HCT116 (cell line): ENCODE results near the gene DMD. TPM values are rescaled to one million over a fixed set of nuclear protein-coding genes. Genes with fewer than 3 reads are reported as not detected.

ENCODE experiments used
- ATAC-seq: fragments of 200-7000 bp; cut with Tn5 transposase; 2 replicates; pipeline ENCODE4 v1.9.1; 2020; ENCODE audit warnings: mild to moderate bottlenecking, moderate library complexity
- BruUV-seq: library from RNA; stranded (reverse); fragments of 400-500 nt; replicated peaks from 2 replicates; lab custom pipeline; 2021; lab: Mats Ljungman, UMichigan
- CTCF ChIA-PET: fragments of 300-600 bp; sonication (Branson Sonifier 250); formaldehyde crosslinking; loops from one replicate; lab custom pipeline; 2021; ENCODE audit warnings: antibody characterized with exemption; lab: Charles Lee
- POLR2A ChIA-PET: fragments of 300-600, 350-600 bp; sonication (Branson Sonifier 250); formaldehyde crosslinking; loops from one replicate; lab custom pipeline; 2021; ENCODE audit warnings: antibody characterized with exemption; lab: Charles Lee
- RAD21 ChIA-PET, 2 experiments: fragments of 300-600 bp; sonication (Branson Sonifier 250); formaldehyde crosslinking; loops; one replicate each; lab custom pipeline; 2023; ENCODE audit warnings: low total read pairs in 2 of 2; ENCODE audit not compliant: uncharacterized antibody in 2 of 2, unreplicated experiment in 2 of 2, low non-redundant PET in 1 of 2; lab: Charles Lee
- DNase-seq: peaks from one replicate; pipeline ENCODE4 v3.0.0-alpha.2; 2010; ENCODE audit warnings: low read depth, low spot score
- H2AFZ ChIP-seq: fragments of 200-600 bp; shearing (Covaris generic), sonication (generic); 2 replicates; pipeline ENCODE4 v1.6.1; 2017; ENCODE audit warnings: low read depth, mixed run types, mixed read lengths, antibody characterized with exemption, low read length; ENCODE audit not compliant: poor library complexity, severe bottlenecking
- H3K27ac ChIP-seq: 2 replicates; pipeline ENCODE4 v1.5.1; 2012; ENCODE audit warnings: low read depth, low read length
- H3K27me3 ChIP-seq: fragments of 200-600 bp; sonication (generic); 2 replicates; pipeline ENCODE4 v1.6.1; 2016; ENCODE audit warnings: mixed run types, low read length, mixed read lengths; ENCODE audit not compliant: insufficient read depth
- H3K36me3 ChIP-seq, 2 experiments: fragments of 200-500 bp in 1 of 2; fragments of 200-600 bp in 1 of 2; sonication (Bioruptor generic) in 1 of 2; sonication (generic) in 1 of 2; 2 replicates each; pipeline versions ENCODE4 v1.5.1 to v1.6.1; 2014 to 2016; ENCODE audit warnings: low read length in 2 of 2, inconsistent platforms in 1 of 2, mixed read lengths in 1 of 2, mixed run types in 1 of 2; ENCODE audit not compliant: insufficient read depth in 2 of 2, control insufficient read depth in 1 of 2
- H3K4me1 ChIP-seq, 2 experiments: fragments of 200-600 bp in 1 of 2; sonication (generic) in 1 of 2; 2 replicates each; pipeline versions ENCODE4 v1.5.1 to v1.6.1; 2012 to 2017; ENCODE audit warnings: low read length in 2 of 2, inconsistent platforms in 1 of 2, mild to moderate bottlenecking in 1 of 2, mixed read lengths in 1 of 2, mixed run types in 1 of 2, moderate library complexity in 1 of 2; ENCODE audit not compliant: insufficient read depth in 2 of 2, control insufficient read depth in 1 of 2
- H3K4me2 ChIP-seq: fragments of 200-600 bp; sonication (generic); 2 replicates; pipeline ENCODE4 v1.6.1; 2017; ENCODE audit warnings: mixed run types, low read length, mixed read lengths
- H3K4me3 ChIP-seq, 2 experiments: fragments of 200-600 bp in 1 of 2; sonication (generic) in 1 of 2; replicated peaks in 1 of 2; 2 replicates each; pipeline ENCODE4 v1.5.1; 2011 to 2016; ENCODE audit warnings: low read length in 2 of 2, control low read depth in 1 of 2, low read depth in 1 of 2, mild to moderate bottlenecking in 1 of 2, mixed read lengths in 1 of 2, mixed run types in 1 of 2
- H3K79me2 ChIP-seq: fragments of 200-600 bp; sonication (generic); 2 replicates; pipeline ENCODE4 v1.6.1; 2017; ENCODE audit warnings: mild to moderate bottlenecking, mixed run types, low read length, moderate library complexity, mixed read lengths; ENCODE audit not compliant: insufficient read depth
- H3K9ac ChIP-seq: fragments of 200-600 bp; sonication (generic); 2 replicates; pipeline ENCODE4 v1.6.1; 2016; ENCODE audit warnings: low read length, mixed read lengths
- H3K9me2 ChIP-seq: fragments of 200-600 bp; sonication (generic), shearing (Covaris generic); 2 replicates; pipeline ENCODE4 v1.6.1; 2017; ENCODE audit warnings: mixed run types, mild to moderate bottlenecking, moderate library complexity; ENCODE audit not compliant: insufficient read depth
- H3K9me3 ChIP-seq, 2 experiments: fragments of 200-500 bp in 1 of 2; fragments of 200-600 bp in 1 of 2; sonication (Bioruptor generic) in 1 of 2; sonication (generic) in 1 of 2; 2 replicates each; pipeline ENCODE4 v1.6.1; 2014 to 2017; ENCODE audit warnings: low read length in 2 of 2, mixed read lengths in 2 of 2, inconsistent platforms in 1 of 2, low read depth in 1 of 2, mild to moderate bottlenecking in 1 of 2, mixed run types in 1 of 2, moderate library complexity in 1 of 2; ENCODE audit not compliant: control insufficient read depth in 1 of 2, insufficient read depth in 1 of 2
- H4K20me1 ChIP-seq: fragments of 200-600 bp; sonication (generic), shearing (Covaris generic); 2 replicates; pipeline ENCODE4 v1.6.1; 2017; ENCODE audit warnings: mixed run types, mild to moderate bottlenecking, moderate library complexity; ENCODE audit not compliant: insufficient read depth
- EGR1 ChIP-seq: IDR thresholded peaks from 2 replicates; pipeline ENCODE4 v1.6.1; 2012; ENCODE audit warnings: low read depth
- ELF1 ChIP-seq: IDR thresholded peaks from 2 replicates; pipeline ENCODE4 v1.6.1; 2012; ENCODE audit warnings: low read depth, borderline replicate concordance
- EZH2 ChIP-seq: fragments of 200-600 bp; sonication (generic); IDR thresholded peaks from 2 replicates; pipeline ENCODE4 v1.6.1; 2017; ENCODE audit warnings: antibody characterized with exemption, mixed run types
- FOSL1 ChIP-seq: IDR thresholded peaks from 2 replicates; pipeline ENCODE4 v1.6.1; 2012; ENCODE audit warnings: low read depth
- SIN3A ChIP-seq: IDR thresholded peaks from 2 replicates; pipeline ENCODE4 v1.6.1; 2012; ENCODE audit warnings: low read depth
- SP1 ChIP-seq: IDR thresholded peaks from 2 replicates; pipeline ENCODE4 v1.6.1; 2012; ENCODE audit warnings: low read depth
- YY1 ChIP-seq: IDR thresholded peaks from 2 replicates; pipeline ENCODE4 v1.6.1; 2011; ENCODE audit warnings: low read length, low read depth, moderate library complexity, mild to moderate bottlenecking; ENCODE audit not compliant: insufficient replicate concordance; ENCODE audit errors: extremely low read depth
- ZFX ChIP-seq: fragments of 450-650 bp; IDR thresholded peaks from 2 replicates; pipeline ENCODE4 v1.6.1; 2017
- intact Hi-C: fragments of 100-400 bp; cut with micrococcal nuclease; formaldehyde crosslinking; loops from 2 replicates; pipeline ENCODE4 v1.10.0; 2022
- total RNA-seq: library from RNA; stranded (reverse); gene quantifications from one replicate; pipeline ENCODE4 v1.2.1, GENCODE V29; 2021; ENCODE audit not compliant: unreplicated experiment
- TF ChIP-seq, protein P1 (sequence below): IDR thresholded peaks from 2 replicates; pipeline ENCODE4 v1.6.1; 2012; ENCODE audit warnings: low read depth

Gene DMD
- total RNA-seq, 1 experiment from 2014 or later = 0.05 TPM

DNA sequence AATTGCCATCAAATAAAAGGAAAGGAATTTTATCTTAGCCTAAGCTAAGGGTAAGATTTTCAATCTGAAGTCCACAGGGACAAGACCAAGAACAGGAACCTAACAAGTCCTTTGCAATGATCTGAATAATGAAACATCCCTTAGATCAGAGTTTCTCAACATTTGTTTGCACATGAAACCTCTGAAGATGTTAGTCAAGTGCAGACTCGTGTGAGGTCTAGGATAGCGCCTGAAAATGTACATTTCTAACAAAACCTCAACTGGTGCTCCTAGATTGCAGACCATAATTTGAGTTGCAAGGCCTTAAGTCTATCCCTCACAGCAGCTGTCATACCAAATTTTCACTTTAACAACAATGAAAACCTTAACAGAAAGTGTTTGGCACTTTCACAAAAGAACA is 337.6 kb downstream of the DMD start (continued):
- TF ChIP-seq, protein P1, sequence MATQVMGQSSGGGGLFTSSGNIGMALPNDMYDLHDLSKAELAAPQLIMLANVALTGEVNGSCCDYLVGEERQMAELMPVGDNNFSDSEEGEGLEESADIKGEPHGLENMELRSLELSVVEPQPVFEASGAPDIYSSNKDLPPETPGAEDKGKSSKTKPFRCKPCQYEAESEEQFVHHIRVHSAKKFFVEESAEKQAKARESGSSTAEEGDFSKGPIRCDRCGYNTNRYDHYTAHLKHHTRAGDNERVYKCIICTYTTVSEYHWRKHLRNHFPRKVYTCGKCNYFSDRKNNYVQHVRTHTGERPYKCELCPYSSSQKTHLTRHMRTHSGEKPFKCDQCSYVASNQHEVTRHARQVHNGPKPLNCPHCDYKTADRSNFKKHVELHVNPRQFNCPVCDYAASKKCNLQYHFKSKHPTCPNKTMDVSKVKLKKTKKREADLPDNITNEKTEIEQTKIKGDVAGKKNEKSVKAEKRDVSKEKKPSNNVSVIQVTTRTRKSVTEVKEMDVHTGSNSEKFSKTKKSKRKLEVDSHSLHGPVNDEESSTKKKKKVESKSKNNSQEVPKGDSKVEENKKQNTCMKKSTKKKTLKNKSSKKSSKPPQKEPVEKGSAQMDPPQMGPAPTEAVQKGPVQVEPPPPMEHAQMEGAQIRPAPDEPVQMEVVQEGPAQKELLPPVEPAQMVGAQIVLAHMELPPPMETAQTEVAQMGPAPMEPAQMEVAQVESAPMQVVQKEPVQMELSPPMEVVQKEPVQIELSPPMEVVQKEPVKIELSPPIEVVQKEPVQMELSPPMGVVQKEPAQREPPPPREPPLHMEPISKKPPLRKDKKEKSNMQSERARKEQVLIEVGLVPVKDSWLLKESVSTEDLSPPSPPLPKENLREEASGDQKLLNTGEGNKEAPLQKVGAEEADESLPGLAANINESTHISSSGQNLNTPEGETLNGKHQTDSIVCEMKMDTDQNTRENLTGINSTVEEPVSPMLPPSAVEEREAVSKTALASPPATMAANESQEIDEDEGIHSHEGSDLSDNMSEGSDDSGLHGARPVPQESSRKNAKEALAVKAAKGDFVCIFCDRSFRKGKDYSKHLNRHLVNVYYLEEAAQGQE = no peak
- TF ChIP-seq, all 23 proteins: peak for 0

DNA sequence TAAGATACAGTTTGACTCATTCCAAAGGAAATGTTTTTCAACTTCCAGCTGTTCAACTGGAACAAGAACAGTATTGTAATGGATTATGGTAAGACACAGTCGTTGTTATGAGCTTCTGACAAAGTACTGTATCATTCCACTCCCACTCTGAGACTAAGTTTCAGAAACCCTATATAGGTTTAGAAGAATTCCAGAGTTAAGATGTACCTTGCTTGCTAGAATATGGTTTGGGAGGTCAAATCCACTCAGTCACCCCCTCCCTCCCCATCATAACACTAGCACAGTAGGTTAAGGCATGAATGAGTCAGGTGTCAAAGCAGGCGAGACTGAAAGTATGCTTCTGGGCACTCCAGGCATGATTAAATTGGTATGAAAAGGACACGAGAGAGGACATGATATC is 339.7 kb downstream of the DMD start:
- BruUV-seq = no TSS peak
- H3K36me3 ChIP-seq = no peaks in the 10 kb centered on the region
- H3K9me3 ChIP-seq = no peaks in the 10 kb centered on the region
- ATAC-seq (no peak), DNase-seq (no peak)
- CTCF ChIA-PET = no interaction called here
- no peak overlapping the region for H2AFZ ChIP-seq
- H3K4me3 ChIP-seq = no peak overlapping the region
- RAD21 ChIA-PET = no interaction called here
- H3K27me3 ChIP-seq = no peaks in the 10 kb centered on the region
- H3K4me1 ChIP-seq = no peaks in the 10 kb centered on the region
- H3K9ac ChIP-seq = no peak overlapping the region
- TF ChIP-seq EGR1 = no peak
- no peak for TF ChIP-seq ZFX
- TF ChIP-seq EZH2 = no peak
- no peak for TF ChIP-seq SP1
- TF ChIP-seq SIN3A = no peak
- TF ChIP-seq ELF1 = no peak
- TF ChIP-seq, protein P1 = no peak
- TF ChIP-seq FOSL1 = no peak
- TF ChIP-seq YY1 = no peak
- no peaks in the 10 kb centered on the region for H3K79me2 ChIP-seq
- no peak overlapping the region for H3K4me2 ChIP-seq
- H3K27ac ChIP-seq = no peak overlapping the region
- POLR2A ChIA-PET = no interaction called here
- H3K9me2 ChIP-seq = no peaks in the 10 kb centered on the region
- H4K20me1 ChIP-seq = no peaks in the 10 kb centered on the region
- intact Hi-C loops = no loop called here
